ENCODE results near the gene MT1E. TPM values are rescaled to one million over a fixed set of nuclear protein-coding genes. Genes with fewer than 3 reads are reported as not detected.

The MT1E gene
- total RNA-seq, 1 experiment from 2014 or later: 25.9 TPM

GRCh38 chr16:56589141-56590039 lies 36.2 kb upstream of the MT1E start, which contains the start of gene MT3:
Gene MT3, plus strand, starts transcription at chr16:56589528. Its CDS starts 63 bp downstream, at chr16:56589591.
- Histone ChIP-seq H3K79me1 (ENCODE audit: insufficient read depth, low read depth, low read length, poor library complexity, severe bottlenecking) (no peaks in the 10 kb centered on the region), H3K27me3 (ENCODE audit: insufficient read depth, low read length) (peaks cover 25% of the 10 kb centered on the region; the same call in 1 of the 2 replicates), H2BK15ac (ENCODE audit: low read depth, low read length) (no peak within 1 kb of the TSS), H3K79me2 (ENCODE audit: insufficient read depth, low read length) (no peaks in the 10 kb centered on the region), H3K27ac (ENCODE audit: insufficient read length, low read depth, low read length) (no peak within 1 kb of the TSS), H4K91ac (ENCODE audit: insufficient read length, low read depth, low read length) (no peak within 1 kb of the TSS), H3K56ac (ENCODE audit: insufficient read length, low read depth, low read length) (no peak within 1 kb of the TSS), H4K8ac (replicated peaks; ENCODE audit: insufficient read length, low read depth, low read length) (no peak within 1 kb of the TSS), H3K18ac (ENCODE audit: insufficient read length, low read depth, low read length) (no peak within 1 kb of the TSS), H3K4me2 (ENCODE audit: insufficient read depth, insufficient read length, low read length) (peak within 1 kb of the TSS; percentile 73), H3T11ph (ENCODE audit: low read length) (no peak within 1 kb of the TSS), H3K4ac (ENCODE audit: low read depth, low read length) (no peak within 1 kb of the TSS), H2AFZ (ENCODE audit: low read length) (no peak within 1 kb of the TSS), H2AK5ac (ENCODE audit: insufficient read length, low read length) (no peak within 1 kb of the TSS), H3K23ac (ENCODE audit: insufficient read length, low read depth, low read length) (no peak within 1 kb of the TSS), H2BK12ac (ENCODE audit: insufficient read length, low read depth, low read length) (no peak within 1 kb of the TSS), H2BK5ac (ENCODE audit: insufficient read length, low read length) (no peak within 1 kb of the TSS), H2BK120ac (ENCODE audit: low read depth, low read length, poor library complexity, severe bottlenecking) (no peak within 1 kb of the TSS), H2BK20ac (ENCODE audit: low read depth, low read length, poor library complexity, severe bottlenecking) (no peak within 1 kb of the TSS), H3K9me3 (ENCODE audit: control insufficient read depth, low read depth, low read length) (no peaks in the 10 kb centered on the region), H3K4me1 (ENCODE audit: insufficient read depth, low read length) (no peaks in the 10 kb centered on the region), H3K14ac (ENCODE audit: insufficient read depth, low read length) (no peak within 1 kb of the TSS), H4K20me1 (ENCODE audit: control insufficient read depth, insufficient read depth, insufficient read length) (peaks cover 3% of the 10 kb centered on the region), H4K5ac (ENCODE audit: insufficient read length, low read depth, low read length) (no peak within 1 kb of the TSS), H3K9ac (ENCODE audit: extremely low read depth, insufficient read length, low read length) (no peak within 1 kb of the TSS), H3K23me2 (ENCODE audit: insufficient read length, low read depth, low read length, poor library complexity, severe bottlenecking) (peaks cover 8% of the 10 kb centered on the region)
- Mint-ChIP-seq H3K27me3 (ENCODE audit: low read depth) (peaks cover 97% of the 10 kb centered on the region), H3K27ac (no peak within 1 kb of the TSS), H3K36me3 (ENCODE audit: insufficient read depth in 1 of 3, low read depth in 3 of 3) (no peaks in the 10 kb centered on the region), H3K9me3 (no peaks in the 10 kb centered on the region; a peak in 2 of 5 replicates), H3K4me1 (peaks cover 6 to 13% of the 10 kb centered on the region in 2 experiments), H3K4me3 (peak within 1 kb of the TSS; percentile 67 to 82)
- TF ChIP-seq CTCF (conservative IDR thresholded peaks at IDR 0.05): peak; percentile 31; the same call in 2 of the 3 replicates
- no CpG with 5 or more reads among the region's 87 CpGs for WGBS (ENCODE audit: extremely low coverage, insufficient read length, low lambda C conversion rate)
- DNase-seq: peak; percentile 74

Measured in H9 (cell line).